NCI-H146 treated with DMSO at 0.1 percent for 48 hours (cell line): Measurements from ENCODE around the gene HECTD4.
"Not testable (repeated sequence)": the region's sequence is repeated elsewhere in the genome, so short reads cannot be mapped to it uniquely, and the experiment has no call there.

Experiments
- DNase-seq: peaks from one replicate; lab custom pipeline; 2025; ENCODE audit not compliant: unreplicated experiment; lab: John Stamatoyannopoulos, UW

Gene HECTD4

DNA sequence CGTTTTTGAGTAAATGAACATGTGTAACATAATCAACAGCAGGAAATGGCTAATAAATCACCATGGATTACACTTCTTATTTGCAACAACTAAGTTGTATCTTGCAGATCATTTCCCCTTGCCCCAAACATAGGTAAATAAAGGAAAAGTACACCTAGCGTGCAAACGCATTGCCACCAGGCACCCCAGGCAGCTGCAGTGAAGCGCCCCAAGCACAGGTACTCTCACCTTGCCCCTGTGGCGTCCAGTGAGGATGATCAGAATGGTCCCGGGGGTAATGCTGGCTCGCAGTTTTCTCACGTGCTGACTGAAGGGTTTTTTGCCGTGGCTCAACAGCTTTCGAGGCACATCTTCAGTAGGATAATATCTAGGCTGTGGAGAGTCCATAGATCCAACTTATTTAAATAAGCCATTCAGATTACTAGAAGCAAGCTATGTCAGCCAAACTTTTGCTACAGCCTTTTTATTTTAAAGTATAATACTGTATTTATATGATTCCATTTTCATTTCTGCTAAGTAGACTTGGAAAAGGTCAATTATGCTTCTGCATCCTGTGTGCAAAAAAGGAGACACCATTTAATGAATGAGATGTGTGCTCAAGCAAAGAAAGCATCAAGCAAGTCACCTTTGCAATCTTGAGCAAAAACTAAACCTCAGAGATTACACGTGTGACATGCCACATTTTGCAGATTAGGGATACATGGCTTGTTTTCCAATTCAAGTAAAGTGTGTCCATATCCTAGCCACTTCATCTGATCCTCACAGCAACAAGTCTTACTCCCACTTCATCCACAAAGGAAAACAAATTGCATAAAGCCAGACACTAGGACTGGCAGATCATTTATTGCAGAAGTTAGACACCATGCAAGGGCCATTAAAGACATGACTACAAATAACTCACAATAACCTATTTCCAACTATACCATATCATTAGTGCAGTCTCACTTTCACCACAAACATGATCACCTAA, 24.6 kb upstream of the HECTD4 start:
- DNase-seq: no peak

DNA sequence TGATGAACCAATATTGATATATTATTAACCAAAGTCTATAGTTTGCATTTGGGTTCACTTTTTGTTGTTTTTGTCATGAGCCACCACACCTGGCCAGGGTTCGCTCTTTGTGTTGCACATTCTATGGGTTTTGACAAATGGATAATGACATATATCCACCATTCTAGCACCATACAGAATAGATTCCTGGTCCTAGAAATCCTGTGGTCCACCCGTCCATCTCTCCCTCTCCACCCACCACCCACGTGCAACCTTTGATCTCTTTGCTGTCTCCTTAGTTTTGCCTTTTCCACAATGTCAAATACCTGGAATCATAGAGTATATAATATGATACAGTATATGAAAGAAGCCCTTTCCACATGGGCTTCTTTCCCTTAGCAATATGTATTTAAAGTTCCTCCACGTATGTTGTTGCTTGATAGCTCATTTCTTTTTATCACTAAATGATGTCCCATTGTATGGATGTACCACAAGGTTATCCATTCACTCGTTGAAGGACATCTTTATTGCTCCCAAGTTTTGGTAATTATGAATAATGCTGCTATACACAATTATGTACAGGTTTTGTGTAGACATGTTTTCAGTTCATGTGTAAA, 19.8 kb upstream of the HECTD4 start:
- no peak for DNase-seq

DNA sequence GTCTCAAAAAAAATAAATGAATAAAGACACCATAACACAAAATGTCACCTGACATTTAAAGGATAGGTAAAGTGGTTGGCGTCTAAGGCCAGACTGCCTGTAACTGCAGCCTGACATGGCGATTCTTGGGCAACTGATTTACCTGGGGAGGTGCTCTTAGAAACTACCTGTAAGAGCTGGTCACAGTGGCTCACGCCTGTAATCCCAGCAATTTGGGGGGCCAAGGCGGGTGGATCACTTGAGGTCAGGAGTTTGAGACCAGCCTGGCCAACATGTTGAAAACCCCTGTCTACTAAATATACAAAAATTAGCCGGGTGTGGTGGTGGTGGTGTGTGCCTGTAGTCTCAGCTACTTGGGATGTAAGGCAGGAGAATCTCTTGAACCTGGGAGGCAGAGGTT, 18.8 kb upstream of the HECTD4 start:
- no peak for DNase-seq

DNA sequence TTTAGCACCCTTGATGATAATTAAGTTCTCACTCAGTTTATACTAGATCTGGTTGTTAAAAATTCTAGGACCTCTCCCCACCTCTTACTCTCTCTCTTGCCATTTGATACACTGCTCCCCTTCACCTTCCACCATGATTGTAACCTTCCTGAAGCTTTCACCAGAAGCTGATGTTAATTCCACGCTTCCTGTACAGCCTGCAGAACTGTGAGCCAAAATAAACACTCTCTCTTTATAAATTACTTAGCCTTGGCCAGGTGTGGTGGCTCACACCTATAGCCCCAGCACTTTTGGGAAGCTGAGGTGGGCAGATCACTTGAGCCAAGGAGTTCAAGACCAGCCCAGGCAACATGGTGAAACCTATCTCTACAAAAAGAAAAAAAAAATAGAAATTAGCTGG, 11.1 kb upstream of the HECTD4 start:
- DNase-seq: no peak

DNA sequence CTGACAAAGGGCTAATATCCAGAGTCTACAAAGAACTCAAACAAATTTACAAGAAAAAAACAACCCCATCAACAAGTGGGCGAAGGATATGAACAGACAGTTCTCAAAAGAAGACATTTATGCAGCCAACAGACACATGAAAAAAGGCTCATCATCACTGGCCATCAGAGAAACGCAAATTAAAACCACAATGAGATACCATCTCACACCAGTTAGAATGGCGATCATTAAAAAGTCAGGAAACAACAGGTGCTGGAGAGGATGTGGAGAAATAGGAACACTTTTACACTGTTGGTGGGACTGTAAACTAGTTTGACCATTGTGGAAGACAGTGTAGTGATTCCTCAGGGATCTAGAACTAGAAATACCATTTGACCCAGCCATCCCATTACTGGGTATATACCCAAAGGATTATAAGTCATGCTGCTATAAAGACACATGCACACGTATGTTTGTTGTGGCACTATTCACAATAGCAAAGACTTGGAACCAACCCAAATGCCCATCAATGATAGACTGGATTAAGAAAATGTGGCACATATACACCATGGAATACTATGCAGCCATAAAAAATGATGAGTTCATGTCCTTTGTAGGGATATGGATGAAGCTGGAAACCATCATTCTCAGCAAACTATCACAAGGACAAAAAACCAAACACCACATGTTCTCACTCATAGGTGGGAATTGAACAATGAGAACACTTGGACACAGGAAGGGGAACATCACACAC, 7.9 kb upstream of the HECTD4 start:
- not testable (repeated sequence) for DNase-seq

DNA sequence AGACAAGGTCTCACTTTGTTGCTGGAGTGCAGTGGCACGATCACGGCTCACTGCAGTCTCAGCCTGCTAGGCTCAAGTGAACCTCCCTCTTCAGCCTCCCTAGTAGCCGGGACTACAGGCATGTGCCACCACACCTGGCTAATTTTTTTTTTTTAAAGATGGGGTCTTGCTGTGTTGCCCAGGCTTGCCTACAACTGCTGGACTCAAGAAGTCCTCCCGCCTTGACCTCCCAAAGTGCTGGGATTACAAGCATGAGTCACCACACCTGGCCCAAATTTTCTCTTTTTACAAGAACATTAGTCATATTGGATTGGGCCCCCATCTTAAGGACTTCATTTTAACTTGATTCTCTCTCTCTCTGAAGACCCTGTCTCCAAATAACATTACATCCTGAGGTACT, 7.0 kb upstream of the HECTD4 start:
- no peak for DNase-seq

DNA sequence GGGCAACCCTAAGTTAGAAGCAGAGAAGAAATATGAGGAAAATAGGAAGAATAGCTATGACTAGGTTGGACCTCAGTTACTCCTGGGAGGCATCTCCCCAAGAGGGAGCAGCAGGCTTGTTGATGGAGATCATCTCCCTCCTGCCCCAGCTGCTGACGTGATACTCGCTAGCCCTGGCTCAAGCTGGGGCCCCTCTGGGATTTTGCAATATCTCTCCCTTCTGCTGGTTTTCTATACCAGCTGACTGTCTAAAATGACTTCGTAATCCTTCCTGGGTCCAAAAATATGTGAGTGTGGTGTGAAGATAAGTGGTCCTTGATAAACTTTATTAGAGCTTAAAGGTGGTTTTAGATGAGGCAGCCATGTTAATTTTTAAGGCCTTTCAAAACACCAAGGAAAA, 4.5 kb upstream of the HECTD4 start:
- no peak for DNase-seq

DNA sequence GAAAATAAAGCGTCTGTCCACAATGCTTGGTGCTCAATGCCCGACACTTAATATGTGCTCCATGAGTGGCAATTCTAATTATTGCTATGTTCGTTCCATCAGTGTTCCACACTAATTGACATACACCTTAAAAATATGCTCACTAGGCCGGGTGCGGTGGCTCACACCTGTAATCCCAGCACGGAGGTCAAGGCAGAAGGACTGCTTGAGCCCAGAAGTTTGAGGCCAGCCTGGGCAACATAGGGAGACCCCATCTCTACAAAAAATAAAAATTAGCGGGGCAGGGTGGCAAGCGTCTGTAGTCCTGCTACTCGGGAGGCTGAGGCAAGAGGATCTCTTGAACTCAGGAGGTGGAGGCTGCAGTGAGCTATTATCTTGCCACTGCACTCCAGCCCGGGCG, 635 bp upstream of the HECTD4 start:
- no peak for DNase-seq

DNA sequence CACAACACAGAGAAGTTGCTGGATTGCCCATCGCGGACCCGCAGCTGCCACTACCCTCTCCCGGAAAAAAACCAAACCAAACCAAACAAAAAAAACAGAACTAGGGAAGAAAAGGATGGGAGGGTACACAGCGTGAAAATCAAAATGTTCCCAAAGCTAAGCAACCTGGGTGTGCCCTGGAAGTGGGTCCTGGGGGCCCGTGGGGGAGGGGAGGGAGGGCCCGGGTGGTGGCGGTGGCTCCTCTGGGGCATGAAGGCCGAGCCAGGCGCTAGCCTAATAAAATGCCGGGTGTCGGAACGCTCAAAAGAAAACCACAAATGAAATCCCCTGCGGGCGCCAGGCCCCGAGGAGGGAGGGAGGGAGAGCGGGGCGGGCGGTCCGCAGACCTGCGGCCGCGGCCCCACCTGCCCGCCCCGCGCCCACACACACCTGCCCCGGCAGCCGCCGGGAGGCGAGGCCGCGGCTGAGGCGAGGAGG, 787 bp downstream of the HECTD4 start:
- peak; percentile 24 for DNase-seq

DNA sequence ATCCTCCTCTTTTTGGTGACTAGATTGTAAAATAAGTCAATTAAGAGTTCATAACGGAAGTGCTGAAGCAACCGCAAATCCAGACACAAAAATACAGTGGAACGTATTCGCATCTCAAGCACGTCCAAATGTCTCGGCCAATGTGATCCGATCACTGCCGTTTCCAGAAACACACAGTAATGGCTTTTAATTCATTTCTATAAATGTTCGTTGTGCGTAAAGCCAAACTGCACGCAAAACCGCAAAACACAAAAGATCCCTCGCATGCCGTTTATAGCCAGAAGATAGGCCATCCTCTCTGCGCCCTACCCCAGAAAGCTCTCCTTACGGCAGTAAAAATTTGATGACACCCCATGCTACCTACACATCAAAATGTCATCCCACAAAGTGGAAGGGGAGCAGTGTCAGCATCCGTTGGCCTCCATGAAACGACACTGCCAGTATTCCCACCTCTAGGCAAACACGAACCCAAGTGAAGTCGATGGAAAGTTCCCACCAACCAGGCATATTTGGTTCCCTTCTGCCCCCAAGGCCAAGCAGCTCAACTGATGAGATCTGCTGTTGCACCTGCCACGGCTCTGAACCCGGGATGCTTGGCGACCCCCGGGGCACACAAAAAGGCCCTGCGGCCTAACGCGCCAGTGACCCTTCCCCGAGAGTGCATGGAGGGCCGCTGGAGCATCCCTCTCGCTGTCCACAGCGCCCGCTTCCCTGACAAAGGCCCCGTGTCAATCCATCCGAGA, 1.4 kb downstream of the HECTD4 start:
- peak; percentile 10 for DNase-seq

DNA sequence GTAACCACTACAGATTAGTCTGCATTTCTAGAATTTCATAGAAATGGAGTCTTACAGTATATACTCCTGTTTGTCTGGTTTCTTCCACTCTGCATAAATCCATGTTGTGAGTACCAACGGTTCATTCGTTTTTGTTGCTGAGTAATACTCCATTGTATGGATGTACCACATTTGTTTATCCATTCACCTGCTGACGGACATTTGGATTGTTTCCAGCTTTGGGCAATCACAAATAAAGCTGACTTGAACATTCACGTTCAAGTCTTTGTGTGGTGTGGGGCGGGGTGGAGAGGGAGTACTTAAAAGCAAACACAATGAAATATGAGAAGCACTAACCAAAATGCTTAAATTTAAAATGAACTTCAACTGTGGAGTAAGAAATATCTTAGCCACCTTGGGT, 7.1 kb downstream of the HECTD4 start:
- no peak for DNase-seq

DNA sequence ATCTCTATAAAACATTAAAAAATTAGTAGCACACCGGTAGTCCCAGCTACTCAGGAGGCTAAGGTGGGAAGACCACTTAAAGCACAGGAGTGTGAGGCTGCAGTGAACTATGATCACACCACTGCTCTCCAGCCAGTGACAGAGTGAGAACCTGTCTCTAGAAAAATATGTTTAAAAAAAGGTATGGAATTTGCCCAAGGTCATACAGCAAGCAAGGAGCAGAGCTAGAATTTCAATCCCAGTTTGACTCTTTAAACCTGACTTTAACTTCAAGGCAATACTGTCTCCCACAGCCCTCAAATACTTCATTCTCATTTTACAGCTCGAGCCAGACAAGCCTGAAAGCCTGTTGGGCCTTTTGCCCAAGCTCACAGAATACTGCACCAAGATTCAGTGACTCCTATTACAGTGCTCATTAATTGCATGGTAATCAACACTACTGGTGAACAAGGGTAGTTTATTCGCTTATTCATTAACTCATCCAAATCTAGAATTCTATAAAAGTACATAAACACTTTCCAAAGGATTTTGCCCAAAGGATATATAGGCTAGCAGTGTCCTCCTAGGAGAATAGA, 8.0 kb downstream of the HECTD4 start:
- DNase-seq: no peak

DNA sequence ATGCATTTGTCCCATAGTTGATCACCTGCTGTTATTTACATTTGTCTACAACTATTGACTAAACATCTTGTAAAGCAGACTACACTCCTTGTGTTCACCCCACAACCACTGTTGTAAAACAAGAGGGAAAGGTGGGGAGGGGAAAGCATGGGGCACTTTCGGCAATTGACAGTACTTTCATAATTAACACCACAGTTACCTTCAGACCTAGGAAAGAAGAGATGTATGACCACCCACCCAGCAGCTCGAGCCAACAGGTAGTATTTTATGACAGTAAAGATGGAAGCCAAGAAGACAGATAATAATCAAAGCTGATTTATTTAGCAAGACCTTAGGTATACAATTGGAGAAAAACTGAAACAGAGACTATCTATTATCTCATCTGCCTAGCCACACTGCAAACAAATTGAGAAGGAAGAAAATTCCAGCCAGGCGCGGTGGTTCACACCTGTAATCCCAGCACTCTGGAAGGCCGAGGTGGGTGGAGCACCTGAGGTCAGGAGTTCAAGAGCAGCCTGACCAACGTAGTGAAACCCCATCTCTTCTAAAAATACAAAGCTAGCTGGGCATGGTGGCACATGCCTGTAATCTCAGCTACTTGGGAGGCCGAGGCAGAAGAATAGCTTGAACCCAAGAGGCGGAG, 11.2 kb downstream of the HECTD4 start:
- no peak for DNase-seq

DNA sequence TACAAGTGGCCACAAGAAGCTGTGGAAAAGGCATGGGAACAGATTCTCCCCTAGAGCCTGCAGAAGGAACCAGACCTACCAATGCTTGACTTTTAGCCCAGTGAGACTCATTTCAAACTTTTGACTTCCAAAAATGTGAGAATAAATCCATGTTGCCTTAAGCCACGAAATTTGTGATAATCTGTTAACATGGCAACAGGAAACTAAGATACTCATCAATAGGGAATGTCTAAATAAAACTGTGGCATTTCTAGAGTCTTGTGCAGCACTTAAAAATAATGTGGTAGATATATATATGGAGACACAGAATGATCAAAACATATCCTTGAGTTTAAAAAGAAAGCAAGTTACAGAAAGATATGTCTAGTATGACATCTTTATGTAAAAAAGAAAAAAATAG, 12.0 kb downstream of the HECTD4 start:
- DNase-seq: no peak

DNA sequence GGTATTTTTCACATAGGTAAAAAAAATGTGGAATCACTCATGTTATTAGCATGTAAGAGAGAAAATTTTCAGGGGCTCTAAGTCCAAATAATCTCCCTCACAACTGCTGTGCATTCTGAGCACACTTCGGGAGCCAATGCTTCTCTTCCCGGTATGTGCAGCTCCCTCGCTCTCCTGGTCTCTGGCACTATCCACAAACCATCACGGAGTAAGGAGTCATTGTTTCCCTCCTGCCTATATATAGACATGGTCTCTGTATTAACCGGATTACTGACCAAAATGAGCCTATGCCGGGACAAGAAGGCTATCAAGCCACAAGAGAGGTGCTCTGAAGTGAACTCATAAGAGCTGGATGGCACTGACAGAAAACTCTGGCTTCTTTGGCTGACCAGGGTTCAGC, 13.4 kb downstream of the HECTD4 start:
- no peak for DNase-seq

DNA sequence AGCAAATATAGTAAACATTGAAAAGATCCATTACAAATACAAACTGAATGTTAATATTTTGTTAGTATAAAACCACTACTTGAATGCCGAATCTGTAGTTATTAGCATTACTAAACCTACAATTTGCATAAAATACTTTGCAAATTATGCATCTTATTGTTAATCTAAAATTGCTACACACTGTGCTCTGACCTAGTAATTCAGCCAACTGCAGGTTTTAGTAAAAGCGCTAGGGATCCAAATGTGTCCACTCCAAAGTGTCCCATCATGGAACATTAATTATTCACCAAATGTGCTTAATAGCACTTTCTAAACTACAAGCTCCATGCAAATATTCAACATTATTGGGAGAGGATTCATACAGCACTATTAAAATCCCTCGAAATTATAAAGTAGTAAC, 14.3 kb downstream of the HECTD4 start:
- no peak for DNase-seq

DNA sequence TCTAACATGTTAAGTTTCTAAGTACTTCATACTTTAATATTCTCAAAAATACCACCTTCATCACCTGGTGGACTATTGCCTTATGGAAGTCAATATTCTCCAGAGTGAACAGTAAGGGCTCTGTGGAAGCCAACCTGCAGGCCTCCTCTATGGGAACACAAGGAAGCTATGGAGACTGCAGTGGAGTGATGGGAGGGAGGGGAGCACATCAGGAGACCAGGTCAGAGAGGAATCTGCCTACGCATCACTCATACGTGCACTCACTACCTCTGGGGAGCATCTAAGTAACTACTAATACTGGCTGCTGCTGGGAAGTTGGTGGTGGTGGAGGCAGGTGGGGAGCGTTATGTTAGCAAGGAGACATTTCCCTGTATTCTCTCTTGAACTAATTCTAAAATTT, 19.9 kb downstream of the HECTD4 start:
- DNase-seq: no peak

DNA sequence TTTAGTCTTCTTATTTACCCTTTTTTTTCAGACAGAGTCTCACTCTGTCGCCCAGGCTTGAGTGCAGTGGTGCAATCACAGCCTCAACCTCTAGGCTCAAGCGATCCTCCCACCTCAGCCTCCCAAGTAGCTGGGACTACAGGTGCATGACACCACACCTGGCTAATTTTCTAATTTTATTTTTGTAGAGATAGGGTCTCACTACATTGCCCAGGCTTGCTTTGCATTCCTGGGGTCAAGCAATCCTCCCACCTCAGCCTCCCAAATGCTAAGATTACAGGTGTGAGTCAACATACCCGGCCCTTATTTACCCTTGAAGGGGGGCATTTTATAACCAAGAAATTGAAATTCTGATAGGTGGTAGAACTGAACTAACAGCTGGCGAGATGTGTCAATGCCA, 21.0 kb downstream of the HECTD4 start:
- no peak for DNase-seq

DNA sequence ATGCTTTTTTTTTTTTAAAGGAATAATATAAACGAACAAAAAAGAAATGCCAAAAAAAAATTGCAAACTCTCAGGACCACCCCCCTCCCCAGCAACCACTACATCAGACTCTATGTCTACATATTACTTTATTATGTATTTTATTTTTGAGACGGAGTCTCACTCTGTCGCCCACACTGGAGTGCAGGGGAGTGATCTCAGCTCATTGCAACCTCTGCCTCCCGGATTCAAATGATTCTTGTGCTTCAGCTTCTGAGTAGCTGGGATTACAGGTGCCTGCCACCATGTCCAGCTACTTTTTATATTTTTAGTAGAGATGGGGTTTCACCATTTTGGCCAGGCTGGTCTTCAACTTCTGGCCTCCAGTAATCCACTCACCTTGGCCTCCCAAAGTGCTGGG, 22.9 kb downstream of the HECTD4 start:
- DNase-seq: no peak

DNA sequence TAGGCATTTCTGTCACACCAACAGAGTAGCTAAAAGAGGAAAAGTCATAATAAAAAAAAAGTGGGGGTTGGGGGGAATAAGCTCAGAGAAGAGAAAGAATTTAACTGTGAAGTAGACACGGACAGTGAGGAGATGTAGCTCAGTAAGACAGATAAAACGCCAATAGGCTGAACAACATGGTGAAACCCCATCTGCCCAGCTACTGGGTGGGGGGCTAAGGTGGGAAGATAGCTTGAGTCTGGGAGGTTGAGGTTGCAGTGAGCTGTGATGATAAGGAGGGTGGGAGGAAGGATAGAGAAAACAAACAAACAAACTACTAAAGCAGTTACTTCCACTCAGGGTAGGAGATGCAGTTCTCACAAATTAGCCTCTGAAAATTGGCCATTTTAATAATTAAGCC, 25.0 kb downstream of the HECTD4 start:
- no peak for DNase-seq
